ENCODE results near the gene CNNM3.

CNNM3 gene

GRCh38 chr2:96819876-96820511 lies 3.9 kb downstream of the CNNM3 start:
- no peak for DNase-seq

- DNase-seq = no peak
Measured at GRCh38 chr2:96821113-96821675, 5.1 kb downstream of the CNNM3 start.

GRCh38 chr2:96822786-96823185 lies 6.7 kb downstream of the CNNM3 start:
- DNase-seq = no peak

- no peak for DNase-seq
Measured at GRCh38 chr2:96823198-96823597, 7.1 kb downstream of the CNNM3 start.

GRCh38 chr2:96824079-96824870 lies 8.2 kb downstream of the CNNM3 start:
- no peak for DNase-seq

- DNase-seq = no peak
Measured at GRCh38 chr2:96825057-96825456, 9.0 kb downstream of the CNNM3 start.

GRCh38 chr2:96826546-96827278 lies 10.6 kb downstream of the CNNM3 start:
- no peak for DNase-seq

GRCh38 chr2:96828436-96828835 lies 12.4 kb downstream of the CNNM3 start:
- DNase-seq = no peak

- DNase-seq = no peak
Measured at GRCh38 chr2:96828874-96829273, 12.8 kb downstream of the CNNM3 start.

- DNase-seq = no peak
Measured at GRCh38 chr2:96830044-96830562, 14.0 kb downstream of the CNNM3 start.

- no peak for DNase-seq
Measured at GRCh38 chr2:96831679-96832078, 15.6 kb downstream of the CNNM3 start.

- DNase-seq = no peak
Measured at GRCh38 chr2:96832408-96832753, 16.3 kb downstream of the CNNM3 start.

GRCh38 chr2:96832754-96833507 lies 16.9 kb downstream of the CNNM3 start:
- no peak for DNase-seq

GRCh38 chr2:96835830-96836229 lies 19.8 kb downstream of the CNNM3 start:
- no peak for DNase-seq

- DNase-seq = no peak
Measured at GRCh38 chr2:96837575-96837974, 21.5 kb downstream of the CNNM3 start.

- DNase-seq = no peak
Measured at GRCh38 chr2:96838345-96839292, 22.6 kb downstream of the CNNM3 start.

- no peak for DNase-seq
Measured at GRCh38 chr2:96839293-96839874, 23.3 kb downstream of the CNNM3 start.

- no peak for DNase-seq
Measured at GRCh38 chr2:96839875-96840850, 24.1 kb downstream of the CNNM3 start.

- DNase-seq = no peak
Measured at GRCh38 chr2:96841701-96842495, 25.8 kb downstream of the CNNM3 start.
